ENCODE measurements around the gene DLGAP3.
"Not testable (repeated sequence)": the region's sequence is repeated elsewhere in the genome, so short reads cannot be mapped to it uniquely, and the experiment has no call there.

The DLGAP3 gene

GRCh38 chr1:34968297-34968696, 38.8 kb upstream of the DLGAP3 start:
- not testable (repeated sequence) for H3K9me3 ChIP-seq (replicated peaks; ENCODE audit: low read length); H3K27me3 ChIP-seq (ENCODE audit: control insufficient read depth, insufficient read depth, low read length); H3K9ac ChIP-seq (ENCODE audit: low read depth, low read length); H3K36me3 ChIP-seq (ENCODE audit: insufficient read depth, low read length); H3K4me2 ChIP-seq (ENCODE audit: low read length); H3K4me1 ChIP-seq (ENCODE audit: control insufficient read depth, insufficient read depth, low read length); H3K4me3 ChIP-seq (ENCODE audit: low read length)

- H3K9ac ChIP-seq (ENCODE audit: low read depth, low read length); H3K27me3 ChIP-seq (ENCODE audit: control insufficient read depth, insufficient read depth, low read length): not testable (repeated sequence)
Observed at GRCh38 chr1:34967672-34968071, 38.2 kb upstream of the DLGAP3 start.

GRCh38 chr1:34965597-34965996, 36.1 kb upstream of the DLGAP3 start:
- H3K9ac ChIP-seq (ENCODE audit: low read depth, low read length), result no peak overlapping the region
- H3K27me3 ChIP-seq (ENCODE audit: control insufficient read depth, insufficient read depth, low read length), result peaks cover 13% of the 10 kb centered on the region
- H3K4me2 ChIP-seq (ENCODE audit: low read length), result no peak overlapping the region
- H3K36me3 ChIP-seq (ENCODE audit: insufficient read depth, low read length), result no peaks in the 10 kb centered on the region
- H3K4me3 ChIP-seq (ENCODE audit: low read length), result no peak overlapping the region
- no peaks in the 10 kb centered on the region for H3K9me3 ChIP-seq (replicated peaks; ENCODE audit: low read length)
- no peaks in the 10 kb centered on the region for H3K4me1 ChIP-seq (ENCODE audit: control insufficient read depth, insufficient read depth, low read length)

More at GRCh38 chr1:34967672-34968071, 38.2 kb upstream of the DLGAP3 start:
- not testable (repeated sequence) for H3K4me3 ChIP-seq (ENCODE audit: low read length); H3K4me2 ChIP-seq (ENCODE audit: low read length); H3K9me3 ChIP-seq (replicated peaks; ENCODE audit: low read length); H3K36me3 ChIP-seq (ENCODE audit: insufficient read depth, low read length); H3K4me1 ChIP-seq (ENCODE audit: control insufficient read depth, insufficient read depth, low read length)

GRCh38 chr1:34950428-34950827, 21.0 kb upstream of the DLGAP3 start:
- no peak overlapping the region for H3K4me2 ChIP-seq (ENCODE audit: low read length)

GRCh38 chr1:34948739-34949138, 19.3 kb upstream of the DLGAP3 start:
- H3K4me3 ChIP-seq (ENCODE audit: low read length); H3K27me3 ChIP-seq (ENCODE audit: control insufficient read depth, insufficient read depth, low read length); H3K4me1 ChIP-seq (ENCODE audit: control insufficient read depth, insufficient read depth, low read length); H3K9me3 ChIP-seq (replicated peaks; ENCODE audit: low read length); H3K36me3 ChIP-seq (ENCODE audit: insufficient read depth, low read length); H3K4me2 ChIP-seq (ENCODE audit: low read length); H3K9ac ChIP-seq (ENCODE audit: low read depth, low read length): not testable (repeated sequence)

More at GRCh38 chr1:34950428-34950827, 21.0 kb upstream of the DLGAP3 start:
- no peak overlapping the region for H3K9ac ChIP-seq (ENCODE audit: low read depth, low read length)
- peaks cover 5% of the 10 kb centered on the region for H3K27me3 ChIP-seq (ENCODE audit: control insufficient read depth, insufficient read depth, low read length)
- H3K4me3 ChIP-seq (ENCODE audit: low read length), result no peak overlapping the region
- no peaks in the 10 kb centered on the region for H3K4me1 ChIP-seq (ENCODE audit: control insufficient read depth, insufficient read depth, low read length)
- H3K9me3 ChIP-seq (replicated peaks; ENCODE audit: low read length), result no peaks in the 10 kb centered on the region
- H3K36me3 ChIP-seq (ENCODE audit: insufficient read depth, low read length), result no peaks in the 10 kb centered on the region

- H3K4me2 ChIP-seq (ENCODE audit: low read length); H3K9ac ChIP-seq (ENCODE audit: low read depth, low read length); H3K27me3 ChIP-seq (ENCODE audit: control insufficient read depth, insufficient read depth, low read length); H3K36me3 ChIP-seq (ENCODE audit: insufficient read depth, low read length); H3K4me1 ChIP-seq (ENCODE audit: control insufficient read depth, insufficient read depth, low read length); H3K4me3 ChIP-seq (ENCODE audit: low read length); H3K9me3 ChIP-seq (replicated peaks; ENCODE audit: low read length): not testable (repeated sequence)
Observed at GRCh38 chr1:34947641-34948314, 18.3 kb upstream of the DLGAP3 start.

- Histone ChIP-seq H3K4me1 (ENCODE audit: control insufficient read depth, insufficient read depth, low read length) (no peaks in the 10 kb centered on the region), H3K4me2 (ENCODE audit: low read length) (no peak overlapping the region), H3K4me3 (ENCODE audit: low read length) (no peak overlapping the region), H3K36me3 (ENCODE audit: insufficient read depth, low read length) (no peaks in the 10 kb centered on the region), H3K9ac (ENCODE audit: low read depth, low read length) (no peak overlapping the region), H3K27me3 (ENCODE audit: control insufficient read depth, insufficient read depth, low read length) (peaks cover 9% of the 10 kb centered on the region), H3K9me3 (replicated peaks; ENCODE audit: low read length) (no peaks in the 10 kb centered on the region)
Observed at GRCh38 chr1:34946211-34946610, 16.8 kb upstream of the DLGAP3 start.

- H3K9ac ChIP-seq (ENCODE audit: low read depth, low read length); H3K27me3 ChIP-seq (ENCODE audit: control insufficient read depth, insufficient read depth, low read length); H3K4me2 ChIP-seq (ENCODE audit: low read length); H3K9me3 ChIP-seq (replicated peaks; ENCODE audit: low read length); H3K4me1 ChIP-seq (ENCODE audit: control insufficient read depth, insufficient read depth, low read length); H3K4me3 ChIP-seq (ENCODE audit: low read length); H3K36me3 ChIP-seq (ENCODE audit: insufficient read depth, low read length): not testable (repeated sequence)
Observed at GRCh38 chr1:34941798-34942197, 12.3 kb upstream of the DLGAP3 start.

GRCh38 chr1:34930702-34931071, 1.2 kb upstream of the DLGAP3 start:
- Histone ChIP-seq H3K9me3 (replicated peaks; ENCODE audit: low read length) (no peaks in the 10 kb centered on the region), H3K36me3 (ENCODE audit: insufficient read depth, low read length) (no peaks in the 10 kb centered on the region), H3K4me3 (ENCODE audit: low read length) (no peak overlapping the region), H3K27me3 (ENCODE audit: control insufficient read depth, insufficient read depth, low read length) (peaks cover 65% of the 10 kb centered on the region), H3K4me1 (ENCODE audit: control insufficient read depth, insufficient read depth, low read length) (no peaks in the 10 kb centered on the region), H3K4me2 (ENCODE audit: low read length) (no peak overlapping the region), H3K9ac (ENCODE audit: low read depth, low read length) (no peak overlapping the region)

GRCh38 chr1:34929853-34930701, 627 bp upstream of the DLGAP3 start:
- no peaks in the 10 kb centered on the region for H3K9me3 ChIP-seq (replicated peaks; ENCODE audit: low read length)
- no peaks in the 10 kb centered on the region for H3K4me1 ChIP-seq (ENCODE audit: control insufficient read depth, insufficient read depth, low read length)
- no peak overlapping the region for H3K4me3 ChIP-seq (ENCODE audit: low read length)
- H3K27me3 ChIP-seq (ENCODE audit: control insufficient read depth, insufficient read depth, low read length), result peaks cover 64% of the 10 kb centered on the region
- no peaks in the 10 kb centered on the region for H3K36me3 ChIP-seq (ENCODE audit: insufficient read depth, low read length)
- H3K4me2 ChIP-seq (ENCODE audit: low read length), result peak overlapping the region; percentile 75
- H3K9ac ChIP-seq (ENCODE audit: low read depth, low read length), result no peak overlapping the region

- no peak overlapping the region for H3K9ac ChIP-seq (ENCODE audit: low read depth, low read length)
Observed at GRCh38 chr1:34928699-34929496, 552 bp downstream of the DLGAP3 start.

More at GRCh38 chr1:34928699-34929496, 552 bp downstream of the DLGAP3 start:
- H3K36me3 ChIP-seq (ENCODE audit: insufficient read depth, low read length), result no peaks in the 10 kb centered on the region
- peaks cover 58% of the 10 kb centered on the region for H3K27me3 ChIP-seq (ENCODE audit: control insufficient read depth, insufficient read depth, low read length)
- H3K4me2 ChIP-seq (ENCODE audit: low read length), result peak overlapping the region; percentile 75
- no peaks in the 10 kb centered on the region for H3K4me1 ChIP-seq (ENCODE audit: control insufficient read depth, insufficient read depth, low read length)
- H3K4me3 ChIP-seq (ENCODE audit: low read length), result peak overlapping the region; percentile 54
- no peaks in the 10 kb centered on the region for H3K9me3 ChIP-seq (replicated peaks; ENCODE audit: low read length)

All from skeletal muscle satellite cell (primary cell).